HG03520 (cell line): ENCODE data around the gene ZC3H12C.

ENCODE experiments used
- ATAC-seq: cut with Tn5 transposase; IDR thresholded peaks from one replicate; pipeline ENCODE4 v1.9.1; 2021; ENCODE audit warnings: mild to moderate bottlenecking, moderate library complexity; ENCODE audit not compliant: unreplicated experiment

The ZC3H12C gene

GRCh38 chr11:110076371-110076965 is 16.7 kb upstream of the ZC3H12C start:
- ATAC-seq, result no peak

GRCh38 chr11:110077346-110077745 is 15.8 kb upstream of the ZC3H12C start:
- peak; percentile 7 for ATAC-seq

DNA sequence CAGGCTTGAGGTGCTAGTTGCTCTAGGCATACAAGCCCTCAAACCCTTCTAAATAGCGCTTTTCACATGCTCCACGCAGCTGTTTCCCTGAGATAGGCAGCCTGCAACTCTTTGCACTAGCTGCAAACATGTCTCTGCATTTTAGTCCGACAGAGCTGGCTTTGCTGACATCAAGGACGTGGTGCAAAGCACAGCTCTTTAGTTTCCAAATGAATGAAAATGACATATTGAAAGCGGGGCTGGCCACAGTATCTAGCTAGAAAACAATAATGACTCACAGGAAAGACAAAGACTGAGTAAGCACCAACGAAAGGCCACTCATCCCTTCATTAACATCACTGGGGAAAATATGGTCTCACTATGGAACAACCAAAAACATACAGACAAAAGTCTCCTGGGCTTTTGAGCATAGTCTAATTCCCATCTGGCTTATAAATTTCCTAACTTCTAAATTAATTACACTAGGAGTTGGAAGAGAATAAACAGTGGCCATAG is 15.3 kb upstream of the ZC3H12C start:
- ATAC-seq, result peak; percentile 91

DNA sequence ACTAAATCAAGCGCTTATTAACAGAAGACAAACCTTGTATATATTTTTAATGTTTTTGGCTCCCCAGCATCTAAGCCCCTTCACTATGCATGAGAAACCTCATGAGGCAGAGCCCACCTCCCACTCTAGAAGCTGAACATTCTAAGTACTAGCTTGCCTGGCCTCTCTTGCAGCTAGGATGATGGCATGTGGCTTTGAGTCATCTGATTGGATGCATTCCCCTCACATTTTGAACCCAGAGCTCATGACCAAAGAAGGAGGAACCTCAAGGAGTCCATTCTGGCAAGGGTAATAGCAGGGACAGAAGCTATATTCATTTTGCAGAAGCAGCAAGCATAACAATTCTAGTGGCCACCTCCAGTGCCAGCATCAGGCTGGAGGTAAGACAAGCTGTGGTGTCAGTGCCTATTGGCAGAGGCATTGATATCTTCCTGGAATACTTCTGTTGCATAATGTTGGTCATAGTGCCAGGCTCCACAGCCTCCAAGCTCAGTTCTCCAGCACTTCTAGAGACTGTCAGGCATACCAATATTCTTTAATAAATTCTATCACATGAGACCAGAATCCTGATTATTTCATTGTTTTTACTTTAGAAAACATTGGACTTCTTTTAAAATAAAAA is 14.2 kb upstream of the ZC3H12C start:
- ATAC-seq, result no peak

GRCh38 chr11:110079726-110080125 is 13.5 kb upstream of the ZC3H12C start:
- ATAC-seq, result no peak

DNA sequence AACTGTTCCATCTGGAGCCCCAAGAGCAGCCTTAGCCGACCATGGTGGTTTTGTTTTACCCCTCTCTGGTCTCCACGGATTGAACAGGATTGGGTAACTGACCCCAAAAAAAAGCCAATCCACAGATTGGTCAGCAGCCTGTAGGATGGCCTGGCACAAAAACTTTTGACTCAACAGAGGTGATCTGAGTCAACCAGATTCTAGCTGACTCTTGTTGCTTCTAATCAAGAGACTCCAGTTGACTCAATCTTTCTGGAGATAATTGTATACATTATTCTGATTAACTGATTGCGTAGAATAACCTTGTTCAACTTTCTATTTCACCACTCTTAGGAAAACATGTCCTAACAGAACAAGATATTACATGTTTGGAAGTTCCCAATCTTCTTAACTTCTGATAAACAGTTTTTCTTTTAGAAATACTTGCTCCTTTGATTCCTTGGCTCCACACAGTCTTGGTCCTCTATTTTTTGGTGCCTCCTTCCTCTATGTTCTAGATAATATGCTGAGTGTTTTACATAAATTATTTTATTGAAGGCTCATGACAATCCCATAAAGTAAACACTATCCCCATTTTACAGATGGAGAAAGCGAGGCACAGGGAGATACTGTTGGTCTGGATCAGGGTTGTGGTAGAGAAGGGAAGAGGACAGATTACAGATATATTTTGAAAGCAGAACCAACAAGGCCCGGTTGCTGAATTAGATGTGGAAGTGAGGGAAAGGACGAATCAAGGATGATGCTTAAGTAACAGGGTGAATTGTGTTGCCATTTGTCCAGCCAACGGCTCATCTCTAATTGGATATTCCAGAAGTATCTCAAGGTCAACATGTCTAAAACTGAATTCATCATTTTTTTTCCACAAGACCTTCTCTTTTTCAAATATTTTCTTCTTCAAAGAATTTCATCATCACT is 11.5 kb upstream of the ZC3H12C start:
- no peak for ATAC-seq

DNA sequence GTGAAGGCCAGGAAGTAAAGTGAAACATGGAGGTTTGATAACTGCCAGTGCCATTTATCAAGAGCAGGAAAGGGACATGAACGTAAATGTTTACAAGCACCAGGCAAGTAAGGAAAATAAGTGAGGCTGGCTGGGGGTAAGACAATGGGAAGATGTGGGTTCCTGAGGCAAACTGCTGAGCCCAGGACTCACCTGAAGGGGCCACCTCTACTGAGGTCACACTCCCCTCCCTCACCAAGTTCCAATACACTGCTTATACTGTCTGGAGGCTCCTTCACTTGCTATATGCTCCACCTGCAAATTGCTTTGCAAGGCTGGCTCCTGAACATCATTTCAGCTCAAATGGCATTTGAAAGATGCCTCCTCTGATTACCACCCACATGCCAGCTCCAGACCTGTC is 10.3 kb upstream of the ZC3H12C start:
- ATAC-seq, result no peak

DNA sequence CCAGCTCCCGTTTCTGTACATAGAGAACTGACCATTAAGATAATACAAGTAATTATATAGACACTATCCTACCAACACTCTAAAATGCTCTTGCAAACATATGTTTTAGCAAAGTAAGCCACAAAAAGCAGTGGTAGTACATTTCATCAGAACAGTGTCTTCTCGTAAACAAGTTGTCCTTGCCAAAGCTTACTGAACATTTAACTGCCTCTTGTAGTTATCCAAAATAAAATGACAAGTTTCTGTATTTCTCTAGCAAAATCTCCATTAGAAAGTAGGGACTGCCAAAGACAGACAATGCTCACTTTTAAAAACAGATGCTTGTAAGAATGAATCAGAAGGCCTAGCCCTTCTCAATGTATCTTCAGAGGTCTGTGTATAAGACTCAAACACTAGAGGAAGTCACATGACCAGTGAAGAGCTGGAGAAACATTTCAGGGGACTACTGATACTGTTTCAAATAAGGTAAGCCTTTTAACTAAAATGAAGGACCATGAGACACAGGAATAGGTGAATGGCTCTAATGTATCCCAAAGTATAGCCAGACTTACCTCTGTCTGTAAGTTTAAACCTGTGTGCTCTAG is 7.8 kb upstream of the ZC3H12C start:
- no peak for ATAC-seq

- ATAC-seq, result no peak
These were observed 6.3 kb upstream of the ZC3H12C start for GRCh38 chr11:110086892-110087309.

DNA sequence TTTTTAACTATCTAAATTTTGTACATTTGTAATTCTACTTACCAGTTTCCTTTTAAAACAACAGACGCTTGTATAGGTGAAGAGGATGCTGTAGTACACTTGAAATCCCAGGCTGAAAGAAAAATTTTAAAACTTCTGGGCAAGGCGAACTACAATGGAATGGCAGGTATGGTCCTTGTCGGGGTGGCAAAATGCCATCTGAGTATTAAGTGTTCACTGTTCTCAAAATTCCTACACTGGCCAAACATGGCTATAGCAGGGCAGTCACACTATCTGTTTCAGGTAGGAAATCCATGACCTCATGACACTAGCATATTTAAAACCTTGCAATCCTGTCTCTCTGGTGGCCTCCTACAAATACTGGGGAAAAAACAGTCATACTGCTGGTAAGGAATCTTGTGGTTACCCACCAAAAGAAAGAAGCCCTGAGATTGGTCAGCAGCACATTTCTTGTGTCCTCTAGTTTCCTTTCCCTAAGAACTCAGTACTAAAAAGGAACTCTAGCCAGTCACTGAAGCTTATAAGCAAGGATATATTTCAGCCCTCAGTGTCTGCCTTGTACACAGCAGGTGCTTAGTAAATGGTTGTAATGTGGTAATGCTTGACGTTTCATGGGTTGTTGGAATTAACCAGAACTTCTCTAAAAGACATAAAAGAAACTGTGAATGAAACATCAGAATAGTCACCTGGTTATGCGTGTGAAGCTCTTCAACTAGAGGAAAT is 5.2 kb upstream of the ZC3H12C start:
- ATAC-seq, result no peak

GRCh38 chr11:110088535-110089344 is 4.5 kb upstream of the ZC3H12C start:
- no peak for ATAC-seq

DNA sequence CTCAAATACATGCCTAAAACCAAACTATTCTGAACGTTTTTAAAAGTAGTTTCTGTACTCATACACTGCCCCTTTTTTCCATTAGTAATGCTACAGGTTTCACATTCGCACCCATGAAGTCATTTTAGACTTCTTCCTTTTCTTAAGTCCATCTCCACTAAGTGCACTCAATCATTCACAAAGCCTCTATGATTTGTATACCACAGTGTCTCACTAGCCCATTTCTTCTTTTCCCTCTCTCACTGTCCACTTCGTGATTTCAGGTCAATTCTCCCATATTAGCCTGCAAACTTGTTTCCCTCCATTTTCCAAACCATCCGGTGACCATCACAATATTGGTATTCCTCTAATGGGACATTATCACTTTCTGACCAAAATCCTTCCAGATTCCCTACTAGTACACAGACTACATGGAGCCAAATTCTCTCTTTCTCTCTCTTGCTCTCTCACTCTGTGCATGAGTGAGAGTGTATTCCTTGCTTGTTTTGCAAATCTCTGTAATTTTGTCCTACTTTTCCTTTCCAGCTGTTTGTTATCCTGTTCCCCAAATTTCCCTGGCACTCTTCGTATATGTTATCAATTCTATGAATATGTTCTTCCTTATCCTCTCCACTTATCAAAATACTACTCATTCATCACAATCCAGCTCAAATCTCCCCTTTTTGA is 3.4 kb upstream of the ZC3H12C start:
- peak; percentile 30 for ATAC-seq

GRCh38 chr11:110090466-110091026 is 2.6 kb upstream of the ZC3H12C start:
- ATAC-seq, result no peak

- ATAC-seq, result no peak
These were observed 1.1 kb upstream of the ZC3H12C start for GRCh38 chr11:110092111-110092514.

DNA sequence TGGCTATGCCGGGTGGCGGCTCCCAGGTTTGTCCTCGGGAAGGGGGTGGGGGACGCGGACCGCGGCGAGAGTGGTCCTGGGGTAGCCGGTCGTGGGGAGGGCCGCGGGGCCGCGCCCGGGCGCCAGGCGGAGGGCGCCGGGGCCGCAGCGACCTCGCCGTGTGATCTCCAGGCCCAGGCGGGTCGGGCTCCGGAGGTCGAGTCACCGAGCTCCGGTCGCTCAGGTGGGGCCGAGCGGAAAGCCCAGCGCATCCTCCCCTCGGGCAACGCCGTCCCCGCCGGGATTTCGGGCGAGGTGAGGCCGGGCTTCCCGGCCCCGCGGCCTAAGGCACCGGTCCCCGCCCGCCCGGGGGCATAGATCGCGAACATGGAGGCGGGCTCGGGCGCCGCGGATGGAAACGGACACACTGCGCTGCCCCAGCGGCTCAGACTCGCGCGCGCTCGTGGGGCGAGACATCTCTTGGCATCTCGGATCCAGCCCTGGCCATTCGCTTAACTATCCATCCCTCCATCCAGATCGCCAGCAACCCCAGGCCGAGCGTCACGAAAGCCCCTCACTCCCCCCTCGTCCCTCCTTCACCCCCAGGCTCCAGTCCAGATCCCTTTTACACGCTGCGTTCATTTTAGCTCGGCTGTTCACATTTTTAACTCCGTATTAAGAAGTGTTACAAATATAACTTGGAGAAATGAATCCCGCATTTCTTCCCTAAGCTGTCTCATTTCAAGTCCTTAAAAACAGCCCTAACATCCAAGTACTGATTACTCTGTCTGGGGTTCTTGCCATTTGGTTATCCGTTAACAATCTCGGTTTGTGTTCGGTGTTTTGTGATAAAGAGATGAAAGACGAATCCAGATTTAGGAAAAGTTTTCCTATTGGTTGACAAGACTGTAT is 460 bp downstream of the ZC3H12C start:
- ATAC-seq, result peak; percentile 22

DNA sequence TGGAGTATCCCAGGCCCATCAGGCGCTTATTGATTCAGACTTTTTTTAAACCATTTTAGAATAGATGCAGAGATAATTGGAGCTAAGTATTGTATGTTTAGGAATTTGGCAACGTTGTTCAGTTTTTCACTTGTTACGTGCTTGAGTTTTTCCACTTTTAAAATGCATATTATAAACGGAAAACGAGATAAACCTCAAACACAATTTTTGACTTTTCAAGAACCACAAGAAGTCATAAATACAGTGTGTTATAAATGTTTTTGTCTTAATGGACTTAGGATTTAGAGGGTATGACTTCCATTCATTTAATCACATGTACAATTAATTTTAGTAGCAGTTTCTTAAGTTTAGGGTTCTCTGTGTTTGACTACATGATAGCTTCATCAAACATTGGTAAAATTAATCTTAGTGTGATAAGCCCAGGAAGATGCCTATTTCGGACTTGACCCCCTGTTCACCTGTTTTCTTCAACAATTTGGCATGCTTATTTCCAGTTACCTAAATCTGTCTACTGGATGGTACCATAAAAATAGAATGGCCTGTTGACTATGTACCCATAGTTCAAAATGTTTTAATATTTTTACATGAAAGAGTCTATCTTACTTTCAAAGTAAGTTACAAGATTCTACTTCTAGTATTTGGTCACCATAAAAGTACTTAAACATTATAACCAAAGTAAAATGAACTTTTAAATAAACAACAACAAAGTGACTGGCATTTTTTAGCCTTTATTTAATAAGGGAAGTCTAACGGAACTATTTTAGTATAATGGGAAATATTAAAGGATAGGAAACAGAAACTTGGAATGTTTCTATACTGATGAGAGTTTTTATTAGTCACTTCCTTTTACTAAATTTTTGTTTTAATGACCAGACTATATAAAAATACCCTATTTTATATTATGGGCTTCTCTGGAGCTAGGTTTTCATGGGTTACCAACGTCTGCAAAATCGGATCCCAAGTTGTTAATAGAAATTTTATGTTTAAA is 1.4 kb downstream of the ZC3H12C start:
- ATAC-seq, result no peak

GRCh38 chr11:110095554-110095953 is 2.4 kb downstream of the ZC3H12C start:
- no peak for ATAC-seq
